HEK293 (cell line): ENCODE data around the gene GAGE10.

Source experiments
- CTCF ChIA-PET: fragments of 350-600 bp; formaldehyde crosslinking; extraction: SDS; loops from one replicate; lab custom pipeline; 2021; ENCODE audit warnings: antibody characterized with exemption; lab: Yijun Ruan, JAX
- POLR2A ChIA-PET: fragments of 300-600 bp; formaldehyde crosslinking; extraction: SDS; loops from one replicate; lab custom pipeline; 2020; ENCODE audit warnings: antibody characterized with exemption, inconsistent platforms; lab: Yijun Ruan, JAX
- H3K27ac ChIP-seq: fragments of 200-500 bp; sonication (Bioruptor generic); 2 replicates; pipeline ENCODE4 v1.5.1; 2014; ENCODE audit warnings: low read depth, low read length, control low read depth, inconsistent platforms; ENCODE audit errors: extremely low read depth
- H3K36me3 ChIP-seq, 2 experiments: fragments of 200-500 bp in 1 of 2; sonication (Bioruptor generic) in 1 of 2; 1 replicate in 1 of 2; 2 replicates in 1 of 2; pipeline ENCODE4 v1.5.1; 2014 to 2017; ENCODE audit warnings: inconsistent platforms in 2 of 2, low read length in 2 of 2; ENCODE audit not compliant: control insufficient read depth in 2 of 2, insufficient read depth in 1 of 2
- H3K4me1 ChIP-seq: fragments of 200-500 bp; sonication (Bioruptor generic); 2 replicates; pipeline ENCODE4 v1.5.1; 2014; ENCODE audit warnings: mild to moderate bottlenecking, low read length, inconsistent platforms; ENCODE audit not compliant: control insufficient read depth, insufficient read depth
- H3K4me3 ChIP-seq: 2 replicates; pipeline ENCODE4 v1.5.1; 2011; ENCODE audit warnings: low read depth, mild to moderate bottlenecking, control low read depth, low read length, moderate library complexity
- H3K9me3 ChIP-seq: fragments of 200-500 bp; sonication (Bioruptor generic); 2 replicates; pipeline ENCODE4 v1.5.1; 2014; ENCODE audit warnings: low read depth, low read length, inconsistent platforms; ENCODE audit not compliant: control insufficient read depth, insufficient read depth
- RBAK ChIP-seq: fragments of 450-650 bp; formaldehyde crosslinking; IDR thresholded peaks from 2 replicates; pipeline ENCODE4 v1.5.1; 2016; ENCODE audit warnings: missing biosample characterization, missing genetic modification characterization
- YY1 ChIP-seq: fragments of 450-650 bp; formaldehyde crosslinking; IDR thresholded peaks from 2 replicates; pipeline ENCODE4 v1.5.1; 2018; ENCODE audit warnings: missing biosample characterization, missing genetic modification characterization
- YY2 ChIP-seq: fragments of 450-650 bp; formaldehyde crosslinking; IDR thresholded peaks from 2 replicates; pipeline ENCODE4 v1.5.1; 2016; ENCODE audit warnings: missing biosample characterization, missing genetic modification characterization
- ZFHX2 ChIP-seq: fragments of 450-650 bp; formaldehyde crosslinking; conservative IDR thresholded peaks from 2 replicates; pipeline ENCODE4 v1.5.1; 2016; ENCODE audit warnings: missing biosample characterization, missing genetic modification characterization
- ZNF18 ChIP-seq: fragments of 450-650 bp; formaldehyde crosslinking; IDR thresholded peaks from 2 replicates; pipeline ENCODE4 v1.5.1; 2016; ENCODE audit warnings: missing biosample characterization, missing genetic modification characterization
- ZNF266 ChIP-seq: fragments of 450-650 bp; formaldehyde crosslinking; IDR thresholded peaks from 2 replicates; pipeline ENCODE4 v1.5.1; 2016; ENCODE audit warnings: missing biosample characterization, missing genetic modification characterization, low read depth
- ZNF280D ChIP-seq: fragments of 450-650 bp; formaldehyde crosslinking; IDR thresholded peaks from 2 replicates; pipeline ENCODE4 v1.5.1; 2016; ENCODE audit warnings: missing biosample characterization, missing genetic modification characterization
- ZNF416 ChIP-seq: fragments of 450-650 bp; formaldehyde crosslinking; IDR thresholded peaks from 2 replicates; pipeline ENCODE4 v1.5.1; 2016; ENCODE audit warnings: missing biosample characterization, missing genetic modification characterization
- ZNF513 ChIP-seq: fragments of 450-650 bp; IDR thresholded peaks from 2 replicates; pipeline ENCODE4 v1.5.1; 2018; ENCODE audit warnings: missing biosample characterization, missing genetic modification characterization
- ZNF544 ChIP-seq: fragments of 450-650 bp; formaldehyde crosslinking; IDR thresholded peaks from 2 replicates; pipeline ENCODE4 v1.5.0; 2017; ENCODE audit warnings: missing biosample characterization, missing genetic modification characterization
- ZNF558 ChIP-seq: fragments of 450-650 bp; formaldehyde crosslinking; IDR thresholded peaks from 2 replicates; pipeline ENCODE4 v1.5.1; 2016; ENCODE audit warnings: missing biosample characterization, missing genetic modification characterization
- ZNF560 ChIP-seq: fragments of 450-650 bp; formaldehyde crosslinking; IDR thresholded peaks from 2 replicates; pipeline ENCODE4 v1.5.1; 2017; ENCODE audit warnings: missing biosample characterization, missing genetic modification characterization, borderline replicate concordance
- ZNF596 ChIP-seq: fragments of 450-650 bp; IDR thresholded peaks from 2 replicates; pipeline ENCODE4 v1.5.0; 2018; ENCODE audit warnings: missing biosample characterization, mild to moderate bottlenecking, missing genetic modification characterization, moderate library complexity
- ZNF600 ChIP-seq: fragments of 450-650 bp; formaldehyde crosslinking; IDR thresholded peaks from 2 replicates; pipeline ENCODE4 v1.5.1; 2016; ENCODE audit warnings: missing biosample characterization, missing genetic modification characterization
- ZNF623 ChIP-seq: fragments of 450-650 bp; formaldehyde crosslinking; IDR thresholded peaks from 2 replicates; pipeline ENCODE4 v1.5.1; 2016; ENCODE audit warnings: missing biosample characterization, missing genetic modification characterization
- ZNF692 ChIP-seq: fragments of 450-650 bp; formaldehyde crosslinking; IDR thresholded peaks from 2 replicates; pipeline ENCODE4 v1.5.1; 2016; ENCODE audit warnings: missing biosample characterization, missing genetic modification characterization
- ZNF785 ChIP-seq: fragments of 450-650 bp; formaldehyde crosslinking; IDR thresholded peaks from 2 replicates; pipeline ENCODE4 v1.5.1; 2016; ENCODE audit warnings: missing biosample characterization, missing genetic modification characterization
- ZNF843 ChIP-seq: fragments of 450-650 bp; formaldehyde crosslinking; IDR thresholded peaks from 2 replicates; pipeline ENCODE4 v1.5.1; 2016; ENCODE audit warnings: missing biosample characterization, missing genetic modification characterization
- TF ChIP-seq, protein P1 (sequence below): fragments of 450-650 bp; formaldehyde crosslinking; IDR thresholded peaks from 2 replicates; pipeline ENCODE4 v1.5.1; 2017; ENCODE audit warnings: missing biosample characterization, missing genetic modification characterization

Gene GAGE10

GRCh38 chrX:49269767-49270248 is 33.6 kb upstream of the GAGE10 start, which contains the start of gene PPP1R3F (continued):
- peak; percentile 86 for TF ChIP-seq YY1 (tag by site-specific recombination)
- TF ChIP-seq YY2 (tag by site-specific recombination), result 0 out of 2 replicates have a peak, but pooled peaks have one; percentile 49
- no peak for TF ChIP-seq RBAK (tag by site-specific recombination)
- TF ChIP-seq ZNF785 (tag by site-specific recombination), result 0 out of 2 replicates have a peak, but pooled peaks have one; percentile 15
- 0 out of 2 replicates have a peak, but pooled peaks have one; percentile 37 for TF ChIP-seq ZNF596 (tag by site-specific recombination)
- no peak for TF ChIP-seq ZNF266
- peak; percentile 89 for TF ChIP-seq ZNF513 (tag by site-specific recombination)
- no peak for TF ChIP-seq ZNF558 (tag by site-specific recombination)
- no peak for TF ChIP-seq ZNF416 (tag by site-specific recombination)

GRCh38 chrX:49270249-49270921 is 33.1 kb upstream of the GAGE10 start:
- H3K27ac ChIP-seq, result peak overlapping the region; percentile 87
- POLR2A ChIA-PET, result no interaction called here
- H3K4me1 ChIP-seq, result no peaks in the 10 kb centered on the region; the same call in 1 of the 2 replicates
- H3K36me3 ChIP-seq, result peaks cover 0 to 3% of the 10 kb centered on the region in 2 experiments; a peak in 1 of 3 replicates
- peak overlapping the region; percentile 62 for H3K4me3 ChIP-seq
- TF ChIP-seq, protein P1, sequence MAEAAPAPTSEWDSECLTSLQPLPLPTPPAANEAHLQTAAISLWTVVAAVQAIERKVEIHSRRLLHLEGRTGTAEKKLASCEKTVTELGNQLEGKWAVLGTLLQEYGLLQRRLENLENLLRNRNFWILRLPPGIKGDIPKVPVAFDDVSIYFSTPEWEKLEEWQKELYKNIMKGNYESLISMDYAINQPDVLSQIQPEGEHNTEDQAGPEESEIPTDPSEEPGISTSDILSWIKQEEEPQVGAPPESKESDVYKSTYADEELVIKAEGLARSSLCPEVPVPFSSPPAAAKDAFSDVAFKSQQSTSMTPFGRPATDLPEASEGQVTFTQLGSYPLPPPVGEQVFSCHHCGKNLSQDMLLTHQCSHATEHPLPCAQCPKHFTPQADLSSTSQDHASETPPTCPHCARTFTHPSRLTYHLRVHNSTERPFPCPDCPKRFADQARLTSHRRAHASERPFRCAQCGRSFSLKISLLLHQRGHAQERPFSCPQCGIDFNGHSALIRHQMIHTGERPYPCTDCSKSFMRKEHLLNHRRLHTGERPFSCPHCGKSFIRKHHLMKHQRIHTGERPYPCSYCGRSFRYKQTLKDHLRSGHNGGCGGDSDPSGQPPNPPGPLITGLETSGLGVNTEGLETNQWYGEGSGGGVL (tag by site-specific recombination), result 0 out of 2 replicates have a peak, but pooled peaks have one; percentile 6
- no peak for TF ChIP-seq ZNF18 (tag by site-specific recombination)
- peak; percentile 16; the same call in 1 of the 2 replicates for TF ChIP-seq ZNF600
- 0 out of 2 replicates have a peak, but pooled peaks have one; percentile 1 for TF ChIP-seq YY1 (tag by site-specific recombination)
- 0 out of 2 replicates have a peak, but pooled peaks have one; percentile 3 for TF ChIP-seq ZNF785 (tag by site-specific recombination)
- 0 out of 2 replicates have a peak, but pooled peaks have one; percentile 10 for TF ChIP-seq ZFHX2
- TF ChIP-seq, all 188 proteins: peak for 5
- CTCF ChIA-PET, result interaction anchor here (0.5 kb wide), 1 partner anchor 107 kb away, joined by 5 read pairs; no protein-coding TSS in a partner anchor
- no peaks in the 10 kb centered on the region for H3K9me3 ChIP-seq

DNA sequence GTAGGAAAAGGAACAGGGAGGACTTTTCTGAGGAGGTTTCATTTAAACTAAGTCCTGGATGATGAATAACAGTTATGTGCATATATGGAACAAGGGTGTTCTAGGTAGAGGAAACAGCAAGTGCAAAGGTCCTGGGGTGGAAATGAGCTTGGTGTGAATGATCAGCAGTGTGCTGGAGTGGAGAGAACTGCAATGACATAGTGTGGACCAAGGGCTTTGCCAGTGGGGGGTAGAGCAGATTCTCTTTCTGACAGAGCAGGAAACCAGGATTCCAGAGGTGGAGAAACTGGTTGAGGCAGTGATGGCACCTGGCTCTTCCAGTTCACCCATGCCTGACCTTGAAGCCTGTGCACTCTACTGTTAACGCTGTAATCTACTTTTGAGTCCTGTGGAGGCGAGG is 32.1 kb upstream of the GAGE10 start:
- Histone ChIP-seq H3K4me3 (no peak overlapping the region), H3K4me1 (no peaks in the 10 kb centered on the region; the same call in 1 of the 2 replicates), H3K27ac (no peak overlapping the region), H3K36me3 (peaks cover 0 to 3% of the 10 kb centered on the region in 2 experiments; a peak in 1 of 3 replicates), H3K9me3 (no peaks in the 10 kb centered on the region)
- ChIA-PET POLR2A (interaction anchor here (1.0 kb wide), 1 partner anchor 80 kb away, joined by 3 read pairs; no protein-coding TSS in a partner anchor), CTCF (interaction anchor here (0.6 kb wide), 1 partner anchor 21 kb away, joined by 3 read pairs; no protein-coding TSS in a partner anchor)
- TF ChIP-seq ZNF692 (tag by site-specific recombination), result no peak
- no peak for TF ChIP-seq ZNF513 (tag by site-specific recombination)
- no peak for TF ChIP-seq ZNF843 (tag by site-specific recombination)
- no peak for TF ChIP-seq ZNF544
- TF ChIP-seq ZNF623 (tag by site-specific recombination), result peak; percentile 98
- TF ChIP-seq ZNF560 (tag by site-specific recombination), result no peak
- TF ChIP-seq ZNF280D (tag by site-specific recombination), result no peak
